Stomach (tissue), 9 donors: ENCODE measurements around the gene DLG5. TPM values are rescaled to one million over a fixed set of nuclear protein-coding genes. Genes with fewer than 3 reads are reported as not detected.

Experiments
- DNase-seq, 2 donors: peaks; one replicate each; pipeline versions ENCODE4 v3.0.0 to v3.0.0-alpha.2; 2013 to 2019
- H3K27ac ChIP-seq, 5 donors: fragments of 200-600 bp in 4 of 5; sonication (generic) in 4 of 5; one replicate each; pipeline ENCODE4 v1.5.1; 2013 to 2019; ENCODE audit warnings: mild to moderate bottlenecking in 1 of 5, moderate library complexity in 1 of 5
- H3K27me3 ChIP-seq, 3 donors: fragments of 200-600 bp; sonication (generic); one replicate each; pipeline ENCODE4 v1.5.1; 2017 to 2019; ENCODE audit warnings: mixed run types in 1 of 3
- H3K36me3 ChIP-seq, 4 donors: fragments of 200-600 bp; sonication (generic); 1 replicate in 3 of 4; 2 replicates in 1 of 4; pipeline ENCODE4 v1.5.1; 2016 to 2019
- H3K4me1 ChIP-seq, 4 donors: fragments of 200-600 bp; sonication (generic); one replicate each; pipeline ENCODE4 v1.5.1; 2016 to 2019
- H3K4me3 ChIP-seq, 4 donors: fragments of 200-600 bp; sonication (generic) in 3 of 4; one replicate each; pipeline ENCODE4 v1.5.1; 2016 to 2019; ENCODE audit warnings: mild to moderate bottlenecking in 1 of 4
- H3K9me3 ChIP-seq, 4 donors: fragments of 200-600 bp; sonication (generic); one replicate each; pipeline ENCODE4 v1.5.1; 2016 to 2019
- EP300 ChIP-seq: sonication (generic); formaldehyde crosslinking; IDR thresholded peaks from one replicate; pipeline ENCODE4 v1.6.1; 2017; ENCODE audit warnings: antibody characterized with exemption
- POLR2A ChIP-seq, 4 donors: fragments of 450-650 bp; IDR thresholded peaks; one replicate each; pipeline ENCODE4 v1.6.1; 2016; ENCODE audit warnings: antibody characterized with exemption in 4 of 4, control low read depth in 2 of 4, mild to moderate bottlenecking in 1 of 4, moderate library complexity in 1 of 4
- POLR2AphosphoS5 ChIP-seq, 3 donors: sonication (generic); formaldehyde crosslinking; IDR thresholded peaks; one replicate each; pipeline ENCODE4 v1.6.1; 2016; ENCODE audit warnings: antibody characterized with exemption in 3 of 3
- WGBS, 5 donors: extraction: QIAGEN DNeasy Blood & Tissue Kit in 3 of 5; methylation state at CpG; one replicate each; pipeline versions ENCODE4 v1.1.5 to v1.1.7; 2013 to 2018; 5-methylcytosine and 5-hydroxymethylcytosine counted together
- intact Hi-C: fragments of 100-400 bp; cut with DNase I; formaldehyde crosslinking; loops from one replicate; pipeline ENCODE4 v1.15.1; 2023; ENCODE audit warnings: low total_unique reads
- polyA plus RNA-seq, 3 donors: library from polyadenylated mRNA; stranded (reverse); fragments of 200-250 nt; gene quantifications; one replicate each; pipeline ENCODE4 v1.2.3, GENCODE V29; 2013
- total RNA-seq, 5 donors: library from RNA; depleted of rRNA; stranded (reverse); fragments of >200 nt; gene quantifications; one replicate each; pipeline versions ENCODE4 v1.1.0 to v1.2.3, GENCODE V29; 2014 to 2016
- TF ChIP-seq, protein P1 (sequence below), 7 experiments: fragments of 450-650 bp in 4 of 7; fragments of 200-600 bp in 3 of 7; sonication (generic) in 3 of 7; IDR thresholded peaks; one replicate each; pipeline ENCODE4 v1.5.1; 2016 to 2019; ENCODE audit warnings: antibody characterized with exemption in 7 of 7, control low read depth in 2 of 7, mild to moderate bottlenecking in 1 of 7
- donor health status: healthy with polysubstance abuse.
- donor health status: Bipolar disorder and iron deficiency.
- donor health status: healthy.

DLG5 gene
- total and polyA plus RNA-seq, 8 donors, result 9.2 to 134 (median 32.7) TPM

DNA sequence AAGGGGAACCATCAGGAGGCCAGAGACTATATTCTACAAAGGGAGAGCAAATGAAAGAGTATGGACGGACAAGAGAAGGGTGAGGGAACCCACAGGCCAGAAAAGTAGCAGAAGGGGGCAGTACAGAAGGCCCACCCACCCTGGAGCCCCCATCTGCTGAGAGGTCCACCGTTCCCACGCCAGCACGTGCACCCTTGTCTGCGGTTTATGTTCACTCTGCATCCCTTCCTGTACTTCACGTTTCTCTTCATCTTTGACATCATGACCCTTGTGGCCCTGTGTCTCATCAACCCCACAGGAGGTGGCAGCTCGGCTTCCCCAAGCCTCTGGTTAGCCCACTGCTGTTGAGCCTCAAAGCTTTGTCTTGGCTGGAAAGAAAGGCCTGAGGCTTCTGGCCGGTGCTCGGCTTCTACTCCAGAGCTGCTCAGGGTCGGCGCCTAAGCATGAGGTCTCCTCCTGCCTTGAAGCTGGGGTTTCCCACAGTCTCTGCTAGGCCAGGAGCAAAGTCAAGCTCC is 138.0 kb downstream of the DLG5 start:
- TF ChIP-seq EP300 (no peak), POLR2AphosphoS5 (IDR thresholded peaks at IDR 0.05) (no peak), POLR2A (IDR thresholded peaks at IDR 0.05) (no peak)
- TF ChIP-seq, protein P1, sequence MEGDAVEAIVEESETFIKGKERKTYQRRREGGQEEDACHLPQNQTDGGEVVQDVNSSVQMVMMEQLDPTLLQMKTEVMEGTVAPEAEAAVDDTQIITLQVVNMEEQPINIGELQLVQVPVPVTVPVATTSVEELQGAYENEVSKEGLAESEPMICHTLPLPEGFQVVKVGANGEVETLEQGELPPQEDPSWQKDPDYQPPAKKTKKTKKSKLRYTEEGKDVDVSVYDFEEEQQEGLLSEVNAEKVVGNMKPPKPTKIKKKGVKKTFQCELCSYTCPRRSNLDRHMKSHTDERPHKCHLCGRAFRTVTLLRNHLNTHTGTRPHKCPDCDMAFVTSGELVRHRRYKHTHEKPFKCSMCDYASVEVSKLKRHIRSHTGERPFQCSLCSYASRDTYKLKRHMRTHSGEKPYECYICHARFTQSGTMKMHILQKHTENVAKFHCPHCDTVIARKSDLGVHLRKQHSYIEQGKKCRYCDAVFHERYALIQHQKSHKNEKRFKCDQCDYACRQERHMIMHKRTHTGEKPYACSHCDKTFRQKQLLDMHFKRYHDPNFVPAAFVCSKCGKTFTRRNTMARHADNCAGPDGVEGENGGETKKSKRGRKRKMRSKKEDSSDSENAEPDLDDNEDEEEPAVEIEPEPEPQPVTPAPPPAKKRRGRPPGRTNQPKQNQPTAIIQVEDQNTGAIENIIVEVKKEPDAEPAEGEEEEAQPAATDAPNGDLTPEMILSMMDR (IDR thresholded peaks at IDR 0.05), result no peak
- no peak overlapping the region for H3K4me3 ChIP-seq
- DNase-seq, result no peak
- WGBS, 5 donors, result 92 to 96% (median 95%) methylated on average over 11 of the region's 11 CpGs
- intact Hi-C loops, result no loop called here
- H3K27ac ChIP-seq, result no peak overlapping the region
- H3K27me3 ChIP-seq, result no peaks in the 10 kb centered on the region
- peaks cover 15 to 86% (median 63%) of the 10 kb centered on the region in 4 donors for H3K36me3 ChIP-seq
- peaks cover 0 to 4% (median 0%) of the 10 kb centered on the region in 4 donors for H3K4me1 ChIP-seq
- no peaks in the 10 kb centered on the region for H3K9me3 ChIP-seq

DNA sequence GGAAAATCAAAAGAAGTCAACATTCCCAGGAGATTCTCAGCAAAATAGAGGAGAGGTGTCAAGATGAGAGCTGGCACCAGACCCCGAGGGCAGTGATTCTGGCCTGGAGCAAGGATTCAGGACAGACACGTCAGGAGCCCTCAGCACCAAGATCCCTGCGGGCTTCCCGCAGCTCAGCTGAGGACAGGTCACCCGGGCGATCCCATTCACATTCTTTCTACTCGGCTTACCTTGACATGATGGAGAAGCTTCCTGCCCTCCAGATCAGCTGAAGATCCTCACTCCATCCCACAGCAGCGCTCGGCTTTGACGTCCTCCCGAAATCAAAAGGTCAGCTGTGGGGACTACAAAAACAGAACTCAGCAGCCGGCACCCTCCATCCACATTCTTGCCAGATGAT is 139.1 kb downstream of the DLG5 start:
- H3K27me3 ChIP-seq, result no peaks in the 10 kb centered on the region
- intact Hi-C loops, result no loop called here
- H3K4me3 ChIP-seq, result no peak overlapping the region
- H3K36me3 ChIP-seq, result peaks cover 20 to 83% (median 61%) of the 10 kb centered on the region in 4 donors
- DNase-seq, result no peak
- WGBS, 5 donors, result 89 to 96% (median 91%) methylated on average over 12 of the region's 12 CpGs
- H3K27ac ChIP-seq, result no peak overlapping the region
- TF ChIP-seq, protein P1 (IDR thresholded peaks at IDR 0.05), result no peak
- no peak for TF ChIP-seq POLR2AphosphoS5 (IDR thresholded peaks at IDR 0.05)
- no peak for TF ChIP-seq POLR2A (IDR thresholded peaks at IDR 0.05)
- TF ChIP-seq EP300, result no peak
- H3K4me1 ChIP-seq, result peaks cover 0 to 4% (median 0%) of the 10 kb centered on the region in 4 donors
- H3K9me3 ChIP-seq, result no peaks in the 10 kb centered on the region

DNA sequence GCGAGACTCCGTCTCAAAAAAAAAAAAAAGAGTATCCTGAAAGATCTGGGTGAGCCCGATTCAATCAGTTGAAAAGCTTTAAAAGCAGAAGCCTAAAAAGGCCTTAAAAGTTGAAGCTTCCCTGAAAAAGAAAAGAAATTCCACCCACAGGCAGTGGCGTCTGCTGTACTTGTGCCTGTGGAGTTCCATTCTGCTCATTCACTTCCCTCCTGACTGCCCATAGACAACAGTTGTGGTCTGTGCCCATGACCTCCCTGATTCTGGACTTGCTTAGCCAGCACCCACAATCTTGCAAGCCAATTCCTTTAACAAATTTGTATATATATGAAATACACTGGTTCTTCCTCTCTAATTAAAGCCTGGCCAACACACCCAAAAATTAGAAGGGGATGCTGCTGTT is 141.7 kb downstream of the DLG5 start:
- WGBS, 5 donors, result 89 to 97% (median 95%) methylated on average over 4 of the region's 4 CpGs
- no peak for DNase-seq
- Histone ChIP-seq H3K27me3 (no peaks in the 10 kb centered on the region), H3K4me3 (no peak overlapping the region), H3K27ac (no peak overlapping the region), H3K36me3 (peaks cover 5 to 82% (median 59%) of the 10 kb centered on the region in 4 donors), H3K9me3 (no peaks in the 10 kb centered on the region), H3K4me1 (no peaks in the 10 kb centered on the region)
- intact Hi-C loops, result no loop called here
- no peak for TF ChIP-seq POLR2A (IDR thresholded peaks at IDR 0.05)
- TF ChIP-seq, protein P1 (IDR thresholded peaks at IDR 0.05), result no peak
- no peak for TF ChIP-seq EP300
- TF ChIP-seq POLR2AphosphoS5 (IDR thresholded peaks at IDR 0.05), result no peak

DNA sequence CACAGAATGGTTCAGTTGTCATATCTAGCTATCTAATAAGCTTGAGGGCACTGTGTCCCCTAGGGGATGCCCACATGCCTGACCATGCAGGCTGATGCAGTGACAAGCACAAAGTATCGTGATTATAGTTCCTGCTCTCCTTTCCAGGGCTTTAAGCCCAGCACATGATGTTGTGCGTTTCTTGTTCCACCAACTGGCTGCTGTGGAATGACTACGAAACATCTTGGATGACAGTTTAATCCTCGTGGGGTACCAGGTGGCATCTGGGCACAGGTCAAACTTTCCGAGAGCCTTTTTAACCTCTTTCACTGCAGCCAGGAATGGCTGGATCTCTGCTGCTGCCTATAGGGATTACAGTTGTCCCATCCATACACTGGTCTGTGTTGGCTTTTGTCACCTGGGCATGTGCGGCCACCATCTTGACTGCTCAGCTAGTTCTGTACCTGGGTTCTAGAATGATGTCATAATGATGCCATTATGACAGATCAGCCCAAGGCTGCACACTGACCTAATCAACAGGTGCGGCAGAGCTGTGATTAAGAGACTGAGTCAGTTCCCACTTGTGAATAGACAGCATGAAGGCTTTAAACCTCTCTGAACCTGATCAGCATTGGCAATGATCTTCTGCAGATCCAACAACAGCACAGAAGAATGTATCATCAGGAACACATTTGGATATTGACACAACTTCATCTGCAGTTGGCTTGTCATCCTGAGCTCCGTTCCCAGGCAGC is 144.1 kb downstream of the DLG5 start:
- Histone ChIP-seq H3K4me1 (no peaks in the 10 kb centered on the region), H3K9me3 (peaks cover 0 to 4% (median 0%) of the 10 kb centered on the region in 4 donors), H3K27ac (no peak overlapping the region), H3K27me3 (no peaks in the 10 kb centered on the region), H3K36me3 (peaks cover 5 to 64% (median 44%) of the 10 kb centered on the region in 4 donors), H3K4me3 (no peak overlapping the region)
- TF ChIP-seq, protein P1 (IDR thresholded peaks at IDR 0.05), result no peak
- TF ChIP-seq EP300, result no peak
- no peak for TF ChIP-seq POLR2AphosphoS5 (IDR thresholded peaks at IDR 0.05)
- no peak for TF ChIP-seq POLR2A (IDR thresholded peaks at IDR 0.05)
- DNase-seq, result no peak
- WGBS, 5 donors, result 93 to 96% (median 95%) methylated on average over 7 to 8 of the region's 8 CpGs
- intact Hi-C loops, result no loop called here
